GM12892 (cell line): ENCODE results near the gene DPP3.

ENCODE experiments used
- POLR2A ChIP-seq: IDR thresholded peaks from 2 replicates; pipeline ENCODE4 v1.6.1; 2011; ENCODE audit warnings: low read depth, low read length, control low read depth
- POLR2AphosphoS5 ChIP-seq: IDR thresholded peaks from 2 replicates; pipeline ENCODE4 v1.6.1; 2011; ENCODE audit warnings: low read depth, low read length, control low read depth

DNA sequence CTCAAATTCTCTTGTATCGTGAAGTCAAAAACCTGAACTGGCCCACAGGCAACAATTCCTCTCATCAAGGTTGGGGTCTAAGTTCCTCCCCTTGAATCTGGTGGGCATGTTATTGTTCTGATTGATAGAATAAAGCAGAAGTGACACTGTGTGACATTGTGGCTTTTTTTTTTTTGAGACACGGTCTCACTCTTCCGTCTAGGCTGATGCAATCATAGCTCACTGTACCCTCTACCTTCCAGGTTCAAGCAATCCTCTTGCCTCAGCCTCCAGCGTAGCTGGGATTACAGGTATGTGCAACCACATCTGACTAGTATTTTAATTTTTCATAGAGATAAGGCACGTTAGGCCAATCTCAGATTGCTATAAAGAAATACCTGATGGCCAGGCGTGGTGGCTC is 22.4 kb upstream of the DPP3 start:
- TF ChIP-seq POLR2A (no peak), POLR2AphosphoS5 (no peak)
